NCI-H69 (cell line): ENCODE data around the gene NSG1.
"Not testable (repeated sequence)": the region's sequence is repeated elsewhere in the genome, so short reads cannot be mapped to it uniquely, and the experiment has no call there.

ENCODE experiments used
- DNase-seq: peaks from one replicate; lab custom pipeline; 2025; lab: John Stamatoyannopoulos, UW

Gene NSG1

GRCh38 chr4:4416981-4417380 is 30.1 kb downstream of the NSG1 start:
- DNase-seq, result no peak

- peak; percentile 74 for DNase-seq
Observed at GRCh38 chr4:4417886-4418285, 31.0 kb downstream of the NSG1 start.

- no peak for DNase-seq
Observed at GRCh38 chr4:4418676-4419390, 31.9 kb downstream of the NSG1 start.

GRCh38 chr4:4419896-4420295 is 33.0 kb downstream of the NSG1 start:
- DNase-seq, result no peak

GRCh38 chr4:4420421-4420820 is 33.5 kb downstream of the NSG1 start:
- DNase-seq, result no peak

- no peak for DNase-seq
Observed at GRCh38 chr4:4421356-4421755, 34.5 kb downstream of the NSG1 start.

GRCh38 chr4:4422117-4422516 is 35.2 kb downstream of the NSG1 start:
- not testable (repeated sequence) for DNase-seq

- DNase-seq, result no peak
Observed at GRCh38 chr4:4422856-4423499, 36.1 kb downstream of the NSG1 start.

- no peak for DNase-seq
Observed at GRCh38 chr4:4423706-4424498, 37.0 kb downstream of the NSG1 start.

GRCh38 chr4:4424499-4425115 is 37.7 kb downstream of the NSG1 start:
- DNase-seq, result no peak

- no peak for DNase-seq
Observed at GRCh38 chr4:4425119-4425690, 38.3 kb downstream of the NSG1 start.

GRCh38 chr4:4425696-4426095 is 38.8 kb downstream of the NSG1 start:
- DNase-seq, result no peak

GRCh38 chr4:4426511-4427120 is 39.7 kb downstream of the NSG1 start:
- no peak for DNase-seq

GRCh38 chr4:4427121-4427870 is 40.4 kb downstream of the NSG1 start:
- no peak for DNase-seq

GRCh38 chr4:4427886-4428285 is 41.0 kb downstream of the NSG1 start:
- DNase-seq, result no peak

- no peak for DNase-seq
Observed at GRCh38 chr4:4428966-4429875, 42.3 kb downstream of the NSG1 start.

GRCh38 chr4:4430492-4431195 is 43.7 kb downstream of the NSG1 start:
- peak; percentile 43 for DNase-seq

GRCh38 chr4:4432341-4433125 is 45.6 kb downstream of the NSG1 start:
- DNase-seq, result no peak
